T-cell (primary cell): ENCODE results near the gene LENG9. TPM values are rescaled to one million over a fixed set of nuclear protein-coding genes. Genes with fewer than 3 reads are reported as not detected.
"Not testable (repeated sequence)": the region's sequence is repeated elsewhere in the genome, so short reads cannot be mapped to it uniquely, and the experiment has no call there.

Experiments
- ATAC-seq, 4 experiments: fragments of 200-7000 bp in 3 of 4; fragments of 150-1000 bp in 1 of 4; cut with Tn5 transposase; replicated peaks in 1 of 4; 1 replicate in 3 of 4; 2 replicates in 1 of 4; pipeline ENCODE4 v1.10.0; 2021; ENCODE audit warnings: moderate library complexity in 3 of 4, mild to moderate bottlenecking in 2 of 4, moderate number of reproducible peaks in 1 of 4
- CTCF ChIA-PET, 2 donors: fragments of 300-600 bp; sonication (Branson Sonifier 250); formaldehyde crosslinking; loops; one replicate each; lab custom pipeline; 2022; ENCODE audit warnings: antibody characterized with exemption in 2 of 2; lab: Charles Lee
- POLR2A ChIA-PET, 2 donors: fragments of 300-600 bp; sonication (Branson Sonifier 250); formaldehyde crosslinking; loops; one replicate each; lab custom pipeline; 2022; ENCODE audit warnings: antibody characterized with exemption in 2 of 2; lab: Charles Lee
- DNase-seq, 35 experiments: peaks; one replicate each; pipeline versions ENCODE4 v3.0.0 to v3.0.0-alpha.2; 2013 to 2023
- H3K27ac ChIP-seq: one replicate; pipeline ENCODE4 v1.5.1; 2013; ENCODE audit warnings: low read length
- H3K27me3 ChIP-seq, 2 experiments: replicated peaks in 1 of 2; 1 replicate in 1 of 2; 2 replicates in 1 of 2; pipeline versions ENCODE4 v1.6.1 to v1.7.0; 2013; ENCODE audit warnings: low read length in 1 of 2, mixed read lengths in 1 of 2; ENCODE audit not compliant: control insufficient read depth in 2 of 2, insufficient read depth in 2 of 2; ENCODE audit errors: extremely low read depth in 1 of 2
- H3K36me3 ChIP-seq, 2 donors: 1 replicate in 1 of 2; 2 replicates in 1 of 2; pipeline versions ENCODE4 v1.6.1 to v1.7.0; 2013; ENCODE audit warnings: low read length in 1 of 2; ENCODE audit not compliant: control insufficient read depth in 2 of 2, insufficient read depth in 1 of 2; ENCODE audit errors: extremely low read depth in 1 of 2
- H3K4me1 ChIP-seq, 2 experiments: 1 replicate in 1 of 2; 2 replicates in 1 of 2; pipeline versions ENCODE4 v1.6.1 to v1.7.0; 2013; ENCODE audit warnings: low read length in 2 of 2, mixed read lengths in 1 of 2; ENCODE audit not compliant: insufficient read depth in 2 of 2, control insufficient read depth in 1 of 2; ENCODE audit errors: extremely low read depth in 1 of 2
- H3K4me3 ChIP-seq, 2 donors: 1 replicate in 1 of 2; 2 replicates in 1 of 2; pipeline versions ENCODE4 v1.5.1 to v1.7.0; 2013; ENCODE audit warnings: mild to moderate bottlenecking in 2 of 2, low read length in 1 of 2, moderate library complexity in 1 of 2; ENCODE audit not compliant: control insufficient read depth in 1 of 2; ENCODE audit errors: extremely low read depth in 1 of 2
- H3K9me3 ChIP-seq: 2 replicates; pipeline ENCODE4 v1.7.0; 2013
- H3K27ac Mint-ChIP-seq, 2 donors: one replicate each; pipeline ENCODE4 v1.8.0; 2020 to 2021; ENCODE audit warnings: mild to moderate bottlenecking in 2 of 2, mixed read lengths in 2 of 2
- H3K27me3 Mint-ChIP-seq, 2 donors: one replicate each; pipeline ENCODE4 v1.8.0; 2021 to 2022; ENCODE audit warnings: mixed read lengths in 2 of 2
- H3K36me3 Mint-ChIP-seq: one replicate; pipeline ENCODE4 v1.8.0; 2021; ENCODE audit warnings: mixed read lengths
- H3K4me1 Mint-ChIP-seq, 3 donors: one replicate each; pipeline ENCODE4 v1.8.0; 2020 to 2022; ENCODE audit warnings: mixed read lengths in 3 of 3, mild to moderate bottlenecking in 1 of 3
- H3K4me3 Mint-ChIP-seq, 3 donors: one replicate each; pipeline ENCODE4 v1.8.0; 2020 to 2022; ENCODE audit warnings: mild to moderate bottlenecking in 3 of 3, mixed read lengths in 3 of 3, moderate library complexity in 3 of 3
- H3K9me3 Mint-ChIP-seq, 3 donors: one replicate each; pipeline ENCODE4 v1.8.0; 2020 to 2022; ENCODE audit warnings: mixed read lengths in 3 of 3
- WGBS: methylation state at CpG from one replicate; pipeline ENCODE4 v1.1.5; 2013; ENCODE audit warnings: missing lambda C conversion rate; ENCODE audit not compliant: insufficient coverage; 5-methylcytosine and 5-hydroxymethylcytosine counted together
- total RNA-seq, 35 experiments: library from RNA in 6 of 35; stranded (reverse) in 6 of 35; fragments of 120-200 nt in 1 of 35; gene quantifications; one replicate each; pipeline versions ENCODE4 v1.2.1 to v1.2.4 and lab custom pipeline; 2013 to 2026

LENG9 gene
- total RNA-seq, 5 donors from 2014 or later (not counting 1 experiment from before 2014, with no cell fraction given) = 2.2 to 7.9 (median 7.5) TPM

DNA sequence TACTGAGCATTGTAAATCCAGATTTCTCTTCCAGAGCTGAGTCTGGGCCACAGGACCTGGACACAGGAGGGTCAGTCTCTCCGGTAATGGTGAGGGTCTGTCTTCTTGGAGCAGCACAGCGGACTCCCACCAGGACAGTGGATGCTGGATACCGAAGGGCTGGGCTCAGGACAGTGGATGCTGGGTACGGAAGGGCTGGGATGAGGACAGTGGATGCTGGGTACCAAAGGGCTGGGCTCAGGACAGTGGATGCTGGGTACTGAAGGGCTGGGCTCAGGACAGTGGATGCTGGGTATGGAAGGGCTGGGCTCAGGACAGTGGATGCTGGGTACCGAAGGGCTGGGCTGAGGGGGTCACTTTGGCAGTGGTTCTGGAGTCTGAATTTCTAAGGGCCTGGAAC, 29.5 kb upstream of the LENG9 start:
- H3K4me3 ChIP-seq, H3K4me1 ChIP-seq, H3K36me3 Mint-ChIP-seq, POLR2A ChIA-PET, H3K9me3 ChIP-seq, H3K27ac Mint-ChIP-seq, H3K36me3 ChIP-seq, CTCF ChIA-PET, H3K27ac ChIP-seq, DNase-seq, ATAC-seq, H3K9me3 Mint-ChIP-seq, H3K4me3 Mint-ChIP-seq: not testable (repeated sequence)
- 82% methylated on average over 5 of the region's 5 CpGs for WGBS
- Mint-ChIP-seq H3K27me3 (peaks cover 5 to 42% of the 10 kb centered on the region in 2 donors), H3K4me1 (peaks cover 8 to 30% (median 12%) of the 10 kb centered on the region in 3 donors)
- H3K27me3 ChIP-seq = peaks cover 3 to 13% of the 10 kb centered on the region in 2 experiments

DNA sequence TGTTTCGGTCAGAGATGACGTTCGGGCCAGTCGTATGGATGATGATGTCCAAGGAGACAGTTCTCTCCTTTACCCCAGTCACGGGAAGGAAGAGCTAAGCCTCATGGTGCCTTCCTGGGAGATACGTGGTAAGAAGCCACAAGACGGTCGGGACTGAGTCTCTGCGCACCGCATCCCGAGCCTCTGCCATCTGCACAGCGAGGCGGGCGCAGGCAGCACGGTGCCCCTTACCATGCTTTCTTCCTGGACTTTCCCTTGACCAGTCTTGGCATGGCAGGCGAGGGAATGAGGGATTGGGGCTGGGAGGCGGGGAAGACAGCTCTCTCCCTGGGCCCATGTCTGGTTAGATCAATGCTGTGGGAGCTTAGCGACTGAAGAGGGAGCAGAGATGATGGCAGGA, 29.0 kb upstream of the LENG9 start:
- no peaks in the 10 kb centered on the region for H3K9me3 ChIP-seq
- CTCF ChIA-PET = no interaction called here

DNA sequence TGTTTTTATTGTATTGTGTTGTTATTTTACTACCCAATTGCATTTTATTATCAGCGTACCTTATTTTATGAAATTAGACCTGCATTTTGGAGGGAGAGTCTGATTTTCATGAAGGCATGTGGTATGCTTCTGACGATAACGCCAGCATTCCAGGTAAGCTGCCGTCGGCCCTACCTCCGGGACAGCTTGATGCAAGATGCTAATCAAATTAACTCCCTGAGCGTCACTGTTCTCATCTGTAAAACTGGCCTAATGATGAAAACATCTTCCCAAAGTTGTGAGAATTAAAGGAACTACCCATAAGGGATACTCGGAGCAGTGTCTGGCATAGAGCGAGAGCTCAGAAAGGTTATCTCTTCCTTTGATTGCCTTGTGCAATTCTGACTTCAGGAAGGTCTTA, 26.2 kb upstream of the LENG9 start:
- no peaks in the 10 kb centered on the region for H3K4me1 ChIP-seq
- no peak for DNase-seq
- no peak overlapping the region for H3K4me3 ChIP-seq
- ATAC-seq = no peak
- no peaks in the 10 kb centered on the region for H3K36me3 ChIP-seq
- peaks cover 0 to 7% (median 0%) of the 10 kb centered on the region in 3 donors for H3K4me1 Mint-ChIP-seq
- H3K9me3 Mint-ChIP-seq = no peaks in the 10 kb centered on the region
- POLR2A ChIA-PET = no interaction called here
- H3K27ac ChIP-seq = no peak overlapping the region
- no peak overlapping the region for H3K27ac Mint-ChIP-seq
- no peaks in the 10 kb centered on the region for H3K9me3 ChIP-seq
- WGBS = 87% methylated on average over 3 of the region's 9 CpGs
- no peak overlapping the region for H3K4me3 Mint-ChIP-seq
- H3K27me3 Mint-ChIP-seq = peaks cover 0 to 36% of the 10 kb centered on the region in 2 donors
- no peaks in the 10 kb centered on the region for H3K36me3 Mint-ChIP-seq
- CTCF ChIA-PET = interaction anchor here in 1 of 2 donors (0.5 kb wide), 1 partner anchor 13 kb away, joined by 5 read pairs; no protein-coding TSS in a partner anchor
- H3K27me3 ChIP-seq = peaks cover 3 to 7% of the 10 kb centered on the region in 2 experiments

More for the DNA sequence above, 29.0 kb upstream of the LENG9 start:
- WGBS = 88% methylated on average over 13 of the region's 18 CpGs
- Histone ChIP-seq H3K27ac (no peak overlapping the region), H3K4me3 (no peak overlapping the region), H3K27me3 (peaks cover 3 to 13% of the 10 kb centered on the region in 2 experiments), H3K36me3 (no peaks in the 10 kb centered on the region), H3K4me1 (peaks cover 0 to 2% of the 10 kb centered on the region in 2 experiments)
- peaks cover 5 to 41% of the 10 kb centered on the region in 2 donors for H3K27me3 Mint-ChIP-seq
- peaks cover 3 to 25% (median 7%) of the 10 kb centered on the region in 3 donors for H3K4me1 Mint-ChIP-seq
- ATAC-seq (no peak), DNase-seq (no peak)
- H3K4me3 Mint-ChIP-seq = no peak overlapping the region
- POLR2A ChIA-PET = interaction anchor here in 1 of 2 donors (0.6 kb wide), 1 partner anchor 17 kb away, joined by 3 read pairs; no protein-coding TSS in a partner anchor
- H3K36me3 Mint-ChIP-seq = no peaks in the 10 kb centered on the region
- H3K9me3 Mint-ChIP-seq = no peaks in the 10 kb centered on the region
- H3K27ac Mint-ChIP-seq = no peak overlapping the region

DNA sequence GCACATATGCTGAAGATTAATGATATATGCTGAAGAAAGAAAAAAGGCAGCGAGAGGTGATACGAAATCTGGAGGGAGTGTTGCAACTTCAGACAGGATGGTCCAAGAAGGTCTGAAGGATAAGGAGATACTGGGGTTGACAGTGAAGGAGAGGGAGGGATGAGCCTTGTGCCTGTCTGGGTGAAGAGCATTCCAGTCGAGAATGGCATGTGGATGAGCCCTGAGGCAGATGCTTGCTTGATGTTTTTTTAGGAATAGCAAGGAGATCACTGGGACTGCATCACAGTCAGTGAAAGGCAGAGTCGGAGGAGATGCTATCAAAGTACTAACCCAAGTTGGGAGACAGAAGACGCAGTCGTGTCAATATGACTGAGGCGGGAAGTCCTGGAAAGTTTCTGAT, 25.8 kb upstream of the LENG9 start:
- ATAC-seq (no peak), DNase-seq (no peak)
- peaks cover 3 to 12% of the 10 kb centered on the region in 2 experiments for H3K27me3 ChIP-seq
- WGBS = 83% methylated on average over 4 of the region's 7 CpGs
- no peak overlapping the region for H3K27ac ChIP-seq
- ChIA-PET POLR2A (no interaction called here), CTCF (no interaction called here)
- no peaks in the 10 kb centered on the region for H3K9me3 ChIP-seq
- H3K27ac Mint-ChIP-seq = no peak overlapping the region
- H3K27me3 Mint-ChIP-seq = peaks cover under 1 to 38% of the 10 kb centered on the region in 2 donors
- H3K36me3 ChIP-seq = no peaks in the 10 kb centered on the region
- no peak overlapping the region for H3K4me3 ChIP-seq
- H3K4me1 Mint-ChIP-seq = peaks cover 0 to 7% (median 0%) of the 10 kb centered on the region in 3 donors
- no peak overlapping the region for H3K4me3 Mint-ChIP-seq
- no peaks in the 10 kb centered on the region for H3K4me1 ChIP-seq
- H3K9me3 Mint-ChIP-seq = no peaks in the 10 kb centered on the region
- H3K36me3 Mint-ChIP-seq = no peaks in the 10 kb centered on the region

DNA sequence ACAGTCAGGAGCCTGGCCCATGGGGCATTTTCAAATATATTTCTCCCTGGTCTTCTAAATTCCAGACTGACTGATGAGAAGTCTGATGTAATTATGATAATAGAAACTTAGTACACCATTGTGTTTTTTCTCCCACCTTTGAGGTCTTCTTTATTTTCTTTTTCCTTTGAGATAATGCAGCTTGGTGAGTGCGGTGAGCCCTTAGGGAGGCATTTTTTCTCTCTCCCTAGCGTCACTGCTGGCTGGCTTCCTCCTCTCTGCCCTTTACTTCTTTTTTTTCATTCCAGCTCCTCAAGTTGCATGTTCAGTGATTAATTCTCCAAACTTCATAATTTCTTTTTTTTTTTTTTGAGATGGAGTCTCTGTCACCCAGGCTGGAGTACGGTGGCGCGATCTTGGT, 22.3 kb upstream of the LENG9 start:
- no peaks in the 10 kb centered on the region for H3K36me3 ChIP-seq
- ChIA-PET POLR2A (no interaction called here), CTCF (no interaction called here)
- ATAC-seq (no peak), DNase-seq (no peak)
- peaks cover 0 to 6% of the 10 kb centered on the region in 2 experiments for H3K4me1 ChIP-seq
- 60% methylated on average over 4 of the region's 5 CpGs for WGBS
- H3K4me3 ChIP-seq = no peak overlapping the region
- Mint-ChIP-seq H3K4me1 (peaks cover 4 to 17% (median 10%) of the 10 kb centered on the region in 3 donors), H3K4me3 (no peak overlapping the region), H3K27me3 (peaks cover 10 to 28% of the 10 kb centered on the region in 2 donors), H3K9me3 (no peaks in the 10 kb centered on the region), H3K36me3 (no peaks in the 10 kb centered on the region), H3K27ac (no peak overlapping the region)
- no peak overlapping the region for H3K27ac ChIP-seq
- no peaks in the 10 kb centered on the region for H3K9me3 ChIP-seq
- peaks cover 0 to 10% of the 10 kb centered on the region in 2 experiments for H3K27me3 ChIP-seq

DNA sequence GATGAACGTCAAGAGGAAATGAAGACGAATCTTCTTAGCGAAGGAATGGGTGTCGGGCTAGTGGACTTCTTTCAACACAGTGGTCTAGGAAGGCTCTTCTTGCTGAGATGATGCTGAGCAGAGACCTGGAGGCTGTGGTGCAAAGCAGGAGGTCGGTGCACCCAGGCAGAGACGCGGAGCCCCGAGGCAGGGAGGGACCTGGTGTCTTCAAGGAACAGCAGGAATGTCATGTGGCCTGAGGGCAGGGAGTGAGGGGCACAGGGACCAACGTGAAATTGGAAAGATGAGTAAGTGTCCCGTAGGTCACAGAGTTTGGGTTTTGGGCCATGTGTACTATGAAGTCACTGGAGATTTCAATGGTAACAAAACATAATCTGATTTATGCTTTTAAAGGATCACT, 20.9 kb upstream of the LENG9 start:
- Histone ChIP-seq H3K9me3 (no peaks in the 10 kb centered on the region), H3K36me3 (no peaks in the 10 kb centered on the region), H3K27ac (no peak overlapping the region), H3K27me3 (peaks cover 0 to 16% of the 10 kb centered on the region in 2 experiments), H3K4me3 (no peak overlapping the region), H3K4me1 (peaks cover 0 to 6% of the 10 kb centered on the region in 2 experiments)
- ChIA-PET POLR2A (interaction anchor here in 1 of 2 donors (0.6 kb wide), 1 partner anchor 41 kb away, joined by 5 read pairs; no protein-coding TSS in a partner anchor), CTCF (no interaction called here)
- 89% methylated on average over 10 of the region's 10 CpGs for WGBS
- Mint-ChIP-seq H3K36me3 (no peaks in the 10 kb centered on the region), H3K27me3 (peaks cover 12 to 33% of the 10 kb centered on the region in 2 donors), H3K9me3 (no peaks in the 10 kb centered on the region), H3K27ac (no peak overlapping the region), H3K4me1 (peaks cover 4 to 15% (median 12%) of the 10 kb centered on the region in 3 donors), H3K4me3 (no peak overlapping the region)
- ATAC-seq = no peak
- no peak for DNase-seq
